Putamen (tissue), 1 donor: ENCODE results near the gene DENND5B.
A peak's percentile ranks its signal among the peaks of the same experiment; 100 is the strongest.
"Not testable (repeated sequence)": the region's sequence is repeated elsewhere in the genome, so short reads cannot be mapped to it uniquely, and the experiment has no call there.

Source experiments
- DNase-seq: peaks from one replicate; pipeline ENCODE4 v3.0.0-alpha.2; 2016; ENCODE audit warnings: low spot score

The DENND5B gene

GRCh38 chr12:31557707-31558106, 33.2 kb downstream of the DENND5B start:
- no peak for DNase-seq

- not testable (repeated sequence) for DNase-seq
These were observed 35.5 kb downstream of the DENND5B start for GRCh38 chr12:31555466-31555865.

GRCh38 chr12:31550590-31550989, 40.3 kb downstream of the DENND5B start:
- DNase-seq, result not testable (repeated sequence)

- no peak for DNase-seq
These were observed 54.3 kb downstream of the DENND5B start for GRCh38 chr12:31536672-31537071.

GRCh38 chr12:31533470-31533869, 57.5 kb downstream of the DENND5B start:
- DNase-seq, result no peak

- no peak for DNase-seq
These were observed 59.0 kb downstream of the DENND5B start for GRCh38 chr12:31531893-31532292.

- no peak for DNase-seq
These were observed 62.8 kb downstream of the DENND5B start for GRCh38 chr12:31528095-31528494.

GRCh38 chr12:31527083-31527482, 63.9 kb downstream of the DENND5B start:
- no peak for DNase-seq

GRCh38 chr12:31526158-31526546, 64.8 kb downstream of the DENND5B start:
- no peak for DNase-seq

GRCh38 chr12:31525496-31526157, 65.3 kb downstream of the DENND5B start:
- no peak for DNase-seq

GRCh38 chr12:31524791-31525495, 66.0 kb downstream of the DENND5B start:
- DNase-seq, result no peak

- DNase-seq, result no peak
These were observed 67.6 kb downstream of the DENND5B start for GRCh38 chr12:31523306-31523705.

GRCh38 chr12:31522607-31523006, 68.3 kb downstream of the DENND5B start:
- DNase-seq, result no peak

GRCh38 chr12:31521964-31522363, 69.0 kb downstream of the DENND5B start:
- DNase-seq, result no peak

GRCh38 chr12:31519511-31519910, 71.4 kb downstream of the DENND5B start:
- no peak for DNase-seq

GRCh38 chr12:31518680-31519227, 72.2 kb downstream of the DENND5B start:
- peak; percentile 32 for DNase-seq

- DNase-seq, result no peak
These were observed 72.9 kb downstream of the DENND5B start for GRCh38 chr12:31517994-31518393.

- DNase-seq, result no peak
These were observed 74.2 kb downstream of the DENND5B start for GRCh38 chr12:31516702-31517101.

- no peak for DNase-seq
These were observed 76.0 kb downstream of the DENND5B start for GRCh38 chr12:31514912-31515311.

- no peak for DNase-seq
These were observed 80.9 kb downstream of the DENND5B start for GRCh38 chr12:31510034-31510433.

GRCh38 chr12:31508436-31509150, 82.3 kb downstream of the DENND5B start:
- no peak for DNase-seq

GRCh38 chr12:31507966-31508365, 83.0 kb downstream of the DENND5B start:
- DNase-seq, result no peak
